ENCODE data around the gene STXBP1.

The STXBP1 gene

GRCh38 chr9:127734747-127735529 is 122.9 kb downstream of the STXBP1 start, which contains the start of gene TOR2A (continued):
- TF ChIP-seq KLF17 (tag by site-specific recombination; IDR thresholded peaks at IDR 0.05) (peak; percentile 23; the same call in 1 of the 2 replicates), PRDM10 (tag by site-specific recombination; IDR thresholded peaks at IDR 0.05) (peak; percentile 26; the same call in 1 of the 2 replicates), YY2 (tag by site-specific recombination; IDR thresholded peaks at IDR 0.05) (0 out of 2 replicates have a peak, but pooled peaks have one; percentile 38), ZFHX2 (tag by site-specific recombination; conservative IDR thresholded peaks at IDR 0.05) (peak; percentile 44; the same call in 1 of the 2 replicates), ZNF488 (tag by site-specific recombination; IDR thresholded peaks at IDR 0.05) (no peak), ZNF561 (tag by site-specific recombination; IDR thresholded peaks at IDR 0.05; ENCODE audit: borderline replicate concordance) (peak; percentile 86; the same call in 1 of the 2 replicates)

GRCh38 chr9:127735530-127736185 is 123.6 kb downstream of the STXBP1 start:
- POLR2A ChIA-PET = interaction anchor here (1.1 to 1.9 kb wide), 15 partner anchors 18 to 339 kb away, joined by 3 to 16 read pairs (median 5); partner anchors contain the start of genes CDK9, PTRH1, SLC2A8 and STXBP1
- H3K4me1 ChIP-seq (ENCODE audit: control insufficient read depth, insufficient read depth, low read length) = no peaks in the 10 kb centered on the region
- peaks cover 0 to 6% of the 10 kb centered on the region in 2 experiments; a peak in 1 of 3 replicates for H3K36me3 ChIP-seq (ENCODE audit: control insufficient read depth in 2 of 2, insufficient read depth in 1 of 2, low read length in 2 of 2)
- H3K27ac ChIP-seq (ENCODE audit: extremely low read depth, low read depth, low read length) = no peak overlapping the region
- CTCF ChIA-PET = interaction anchor here (0.6 to 3.6 kb wide), 35 partner anchors 10 to 872 kb away, joined by 3 to 72 read pairs (median 5); partner anchors contain the start of genes CDK9, PTRH1 and TTC16
- no peak overlapping the region for H3K4me3 ChIP-seq (ENCODE audit: low read depth, low read length)
- no peaks in the 10 kb centered on the region for H3K9me3 ChIP-seq (ENCODE audit: control insufficient read depth, insufficient read depth, low read depth, low read length)
- TF ChIP-seq ZNF664 (tag by site-specific recombination; IDR thresholded peaks at IDR 0.05) (peak; percentile 82; the same call in 1 of the 2 replicates), ZNF600 (tag by site-specific recombination; IDR thresholded peaks at IDR 0.05) (no peak)

- POLR2A ChIA-PET = no interaction called here
- Histone ChIP-seq H3K27ac (ENCODE audit: extremely low read depth, low read depth, low read length) (no peak overlapping the region), H3K4me3 (ENCODE audit: low read depth, low read length) (no peak overlapping the region), H3K36me3 (ENCODE audit: control insufficient read depth in 2 of 2, insufficient read depth in 1 of 2, low read length in 2 of 2) (no peaks in the 10 kb centered on the region), H3K9me3 (ENCODE audit: control insufficient read depth, insufficient read depth, low read depth, low read length) (no peaks in the 10 kb centered on the region), H3K4me1 (ENCODE audit: control insufficient read depth, insufficient read depth, low read length) (no peaks in the 10 kb centered on the region)
- no peak for TF ChIP-seq SALL2 (tag by site-specific recombination; IDR thresholded peaks at IDR 0.05; ENCODE audit: borderline replicate concordance)
- TF ChIP-seq ZNF426 (tag by site-specific recombination; IDR thresholded peaks at IDR 0.05) = no peak
- TF ChIP-seq ZNF223 (tag by site-specific recombination; IDR thresholded peaks at IDR 0.05) = no peak
- no peak for TF ChIP-seq ZNF560 (tag by site-specific recombination; IDR thresholded peaks at IDR 0.05; ENCODE audit: borderline replicate concordance)
- TF ChIP-seq ZNF621 (tag by site-specific recombination; IDR thresholded peaks at IDR 0.05) = no peak
- TF ChIP-seq ZNF19 (tag by site-specific recombination; IDR thresholded peaks at IDR 0.05; ENCODE audit: low read depth) = no peak
- TF ChIP-seq ZNF76 (tag by site-specific recombination; IDR thresholded peaks at IDR 0.05; ENCODE audit: borderline replicate concordance, low read depth) = no peak
- TF ChIP-seq ZNF747 (tag by site-specific recombination; IDR thresholded peaks at IDR 0.05) = no peak
- TF ChIP-seq AEBP2 (tag by site-specific recombination; IDR thresholded peaks at IDR 0.05; ENCODE audit: borderline replicate concordance) = no peak
- no peak for TF ChIP-seq KLF16 (tag by site-specific recombination; IDR thresholded peaks at IDR 0.05)
- CTCF ChIA-PET = interaction anchor here (0.7 to 2.1 kb wide), 3 partner anchors 86 to 182 kb away, joined by 3 to 14 read pairs (median 3); no protein-coding TSS in a partner anchor
These were observed 126.6 kb downstream of the STXBP1 start for GRCh38 chr9:127738666-127739065.

Measured in HEK293 (cell line).